ENCODE measurements around the gene MARK3.
A peak's percentile ranks its signal among the peaks of the same experiment; 100 is the strongest.

The MARK3 gene

GRCh38 chr14:103526247-103526913 lies 141.2 kb downstream of the MARK3 start:
- TF ChIP-seq CTCF (IDR thresholded peaks at IDR 0.05; ENCODE audit: low read depth, low read length): no peak
- no peaks in the 10 kb centered on the region for H3K9me3 ChIP-seq (ENCODE audit: severe bottlenecking)
- no peaks in the 10 kb centered on the region for H3K27me3 ChIP-seq (ENCODE audit: insufficient read depth, low read depth, severe bottlenecking)
- peaks cover 18% of the 10 kb centered on the region for H3K36me3 ChIP-seq
- H3K4me3 ChIP-seq (ENCODE audit: low read depth, low read length): no peak overlapping the region
- H3K27ac ChIP-seq: peak overlapping the region; percentile 98
- no peak for DNase-seq

GRCh38 chr14:103526914-103527248 lies 141.7 kb downstream of the MARK3 start:
- DNase-seq: no peak
- H3K9me3 ChIP-seq (ENCODE audit: severe bottlenecking): no peaks in the 10 kb centered on the region
- peaks cover 13% of the 10 kb centered on the region for H3K36me3 ChIP-seq
- H3K27ac ChIP-seq: peak overlapping the region; percentile 98
- H3K4me3 ChIP-seq (ENCODE audit: low read depth, low read length): no peak overlapping the region
- TF ChIP-seq CTCF (IDR thresholded peaks at IDR 0.05; ENCODE audit: low read depth, low read length): no peak
- no peaks in the 10 kb centered on the region for H3K27me3 ChIP-seq (ENCODE audit: insufficient read depth, low read depth, severe bottlenecking)

GRCh38 chr14:103527408-103528145 lies 142.4 kb downstream of the MARK3 start:
- Histone ChIP-seq H3K27ac (peak overlapping the region; percentile 98), H3K9me3 (ENCODE audit: severe bottlenecking) (no peaks in the 10 kb centered on the region), H3K36me3 (peaks cover 13% of the 10 kb centered on the region), H3K4me3 (ENCODE audit: low read depth, low read length) (peak overlapping the region; percentile 59), H3K27me3 (ENCODE audit: insufficient read depth, low read depth, severe bottlenecking) (no peaks in the 10 kb centered on the region)
- TF ChIP-seq CTCF (IDR thresholded peaks at IDR 0.05; ENCODE audit: low read depth, low read length): no peak
- no peak for DNase-seq

- TF ChIP-seq CTCF (IDR thresholded peaks at IDR 0.05; ENCODE audit: low read depth, low read length): no peak
- Histone ChIP-seq H3K27ac (peak overlapping the region; percentile 98), H3K27me3 (ENCODE audit: insufficient read depth, low read depth, severe bottlenecking) (no peaks in the 10 kb centered on the region), H3K36me3 (peaks cover 13% of the 10 kb centered on the region), H3K9me3 (ENCODE audit: severe bottlenecking) (no peaks in the 10 kb centered on the region), H3K4me3 (ENCODE audit: low read depth, low read length) (peak overlapping the region; percentile 59)
- peak; percentile 74 for DNase-seq
Observed at GRCh38 chr14:103528146-103528586, 143.0 kb downstream of the MARK3 start.

- Histone ChIP-seq H3K27me3 (ENCODE audit: insufficient read depth, low read depth, severe bottlenecking) (no peaks in the 10 kb centered on the region), H3K36me3 (peaks cover 13% of the 10 kb centered on the region), H3K4me3 (ENCODE audit: low read depth, low read length) (peak within 1 kb of the TSS; percentile 73), H3K9me3 (ENCODE audit: severe bottlenecking) (no peaks in the 10 kb centered on the region), H3K27ac (peak within 1 kb of the TSS; percentile 98)
- TF ChIP-seq CTCF (IDR thresholded peaks at IDR 0.05; ENCODE audit: low read depth, low read length): no peak
- DNase-seq: peak; percentile 92
Observed at GRCh38 chr14:103528587-103529382, 143.6 kb downstream of the MARK3 start, which contains the start of gene TRMT61A. Gene TRMT61A (plus strand): TSS chr14:103529196. CDS start chr14:103529979, 783 bp downstream.
